ENCODE measurements around the gene CHSY1.

The CHSY1 gene

DNA sequence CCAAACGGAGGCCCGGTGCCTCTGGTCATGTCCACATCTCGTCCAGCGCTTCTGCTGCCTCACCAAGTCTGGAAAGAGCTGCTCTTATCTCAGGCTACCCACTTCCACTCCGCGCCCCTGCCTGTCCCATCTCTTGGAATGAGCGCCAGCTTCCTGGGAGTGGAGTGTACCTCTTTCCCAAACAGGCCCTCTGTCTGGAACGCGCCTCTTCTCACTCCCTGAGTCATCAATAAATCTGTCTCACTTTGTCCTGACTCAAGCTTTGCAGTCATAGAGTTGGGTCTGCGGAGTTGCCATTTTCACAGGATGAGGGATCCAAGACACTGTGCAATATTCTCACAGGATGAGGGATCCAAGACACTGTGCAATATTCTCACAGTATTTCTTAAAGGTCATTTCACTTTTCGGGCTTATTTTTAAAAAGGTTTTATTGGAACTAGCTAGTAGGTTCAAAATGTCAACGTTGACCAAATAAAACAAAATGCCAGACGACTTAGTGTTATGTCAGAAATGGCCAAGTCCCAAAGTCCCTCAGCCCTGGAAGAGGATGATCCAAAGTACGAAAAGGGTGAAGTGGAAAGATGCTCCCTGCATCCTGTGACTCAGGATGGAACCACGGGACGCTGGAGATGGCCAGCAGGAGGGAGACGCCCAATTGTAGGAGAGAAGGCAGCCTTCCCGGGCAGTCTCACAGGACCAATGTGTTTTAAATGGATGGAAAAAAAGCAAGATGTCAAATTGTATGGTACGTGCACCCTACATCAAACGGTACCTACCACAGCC, 81.1 kb downstream of the CHSY1 start:
- H3K27ac ChIP-seq = no peak overlapping the region
- TF ChIP-seq, protein P1, sequence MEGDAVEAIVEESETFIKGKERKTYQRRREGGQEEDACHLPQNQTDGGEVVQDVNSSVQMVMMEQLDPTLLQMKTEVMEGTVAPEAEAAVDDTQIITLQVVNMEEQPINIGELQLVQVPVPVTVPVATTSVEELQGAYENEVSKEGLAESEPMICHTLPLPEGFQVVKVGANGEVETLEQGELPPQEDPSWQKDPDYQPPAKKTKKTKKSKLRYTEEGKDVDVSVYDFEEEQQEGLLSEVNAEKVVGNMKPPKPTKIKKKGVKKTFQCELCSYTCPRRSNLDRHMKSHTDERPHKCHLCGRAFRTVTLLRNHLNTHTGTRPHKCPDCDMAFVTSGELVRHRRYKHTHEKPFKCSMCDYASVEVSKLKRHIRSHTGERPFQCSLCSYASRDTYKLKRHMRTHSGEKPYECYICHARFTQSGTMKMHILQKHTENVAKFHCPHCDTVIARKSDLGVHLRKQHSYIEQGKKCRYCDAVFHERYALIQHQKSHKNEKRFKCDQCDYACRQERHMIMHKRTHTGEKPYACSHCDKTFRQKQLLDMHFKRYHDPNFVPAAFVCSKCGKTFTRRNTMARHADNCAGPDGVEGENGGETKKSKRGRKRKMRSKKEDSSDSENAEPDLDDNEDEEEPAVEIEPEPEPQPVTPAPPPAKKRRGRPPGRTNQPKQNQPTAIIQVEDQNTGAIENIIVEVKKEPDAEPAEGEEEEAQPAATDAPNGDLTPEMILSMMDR (conservative IDR thresholded peaks at IDR 0.05) = no peak

DNA sequence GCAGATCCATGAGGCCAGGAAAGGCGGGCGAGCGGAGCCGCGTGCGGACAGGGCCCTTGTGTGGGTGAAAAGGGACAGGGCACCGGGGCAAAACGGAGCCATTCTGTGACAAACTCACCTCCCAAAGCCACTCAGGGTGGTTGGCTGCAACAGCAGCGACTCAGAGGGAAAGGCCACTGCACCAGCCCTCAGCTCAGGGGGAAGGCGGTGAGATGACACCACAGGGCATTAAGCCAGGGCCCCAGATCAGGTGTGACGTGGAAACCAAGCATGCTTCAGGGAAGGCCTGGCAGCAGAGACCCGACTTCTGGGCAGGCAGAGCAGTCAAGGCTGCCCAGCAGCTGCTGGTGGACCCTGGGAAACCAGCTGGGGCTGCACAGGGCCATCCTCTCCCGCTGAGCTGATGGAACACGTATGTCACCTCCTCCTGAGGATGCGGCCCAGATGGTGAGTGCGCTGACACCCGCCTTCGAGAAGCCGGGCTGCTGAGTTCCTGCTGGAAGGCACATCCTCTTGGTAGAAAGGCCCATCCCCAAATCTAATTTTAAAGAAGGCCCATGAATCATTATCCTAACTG, 82.3 kb downstream of the CHSY1 start:
- peak overlapping the region; percentile 79 for H3K27ac ChIP-seq
- TF ChIP-seq, protein P1 (conservative IDR thresholded peaks at IDR 0.05) = no peak

DNA sequence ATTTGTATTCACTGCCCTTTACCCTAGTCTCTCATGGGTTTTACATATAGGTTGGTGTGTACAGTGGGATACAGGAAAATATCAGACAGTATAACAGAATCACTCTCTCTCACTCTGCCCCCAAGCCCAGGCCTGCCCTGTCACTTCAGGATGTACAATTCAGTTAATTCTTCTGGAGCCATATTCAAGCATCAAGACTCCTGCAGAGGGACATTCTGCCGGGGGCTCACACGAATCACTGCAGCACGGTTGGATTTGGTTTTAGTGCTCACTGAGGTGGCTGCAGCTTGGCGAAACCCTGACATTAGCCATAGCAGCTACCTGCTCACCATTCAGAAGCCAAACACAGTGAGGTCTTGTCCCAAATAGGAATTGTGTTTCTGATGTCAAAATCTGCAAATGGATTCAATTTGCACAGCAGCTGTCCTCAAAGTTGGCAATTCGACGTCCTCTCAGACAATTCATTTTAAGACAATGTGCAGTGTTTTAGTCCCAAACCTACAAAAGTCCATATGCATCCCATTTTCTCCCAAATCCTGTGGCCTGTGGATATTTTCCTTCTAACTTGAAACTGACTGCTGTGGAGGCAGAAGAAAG, 82.9 kb downstream of the CHSY1 start:
- TF ChIP-seq, protein P1 (conservative IDR thresholded peaks at IDR 0.05) = no peak
- H3K27ac ChIP-seq = peak overlapping the region; percentile 79

DNA sequence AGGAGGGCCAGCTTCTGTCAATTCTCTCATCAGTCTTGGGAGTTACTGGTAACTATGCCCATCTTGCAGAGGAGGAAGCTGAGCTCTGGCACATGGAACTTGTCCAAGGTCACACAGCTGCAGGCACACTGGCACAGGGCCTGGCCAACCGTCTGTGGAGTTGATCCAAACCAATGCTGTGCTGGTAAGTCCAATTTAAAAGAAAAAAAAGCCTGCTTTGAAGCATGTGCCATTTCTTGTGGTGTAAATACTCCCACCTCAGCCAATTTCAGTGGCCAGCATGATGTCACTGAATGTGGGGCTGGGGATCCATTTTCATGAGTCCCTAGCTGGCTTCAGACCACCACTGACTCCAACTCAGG, 83.4 kb downstream of the CHSY1 start:
- TF ChIP-seq, protein P1 (conservative IDR thresholded peaks at IDR 0.05) = no peak
- peak overlapping the region; percentile 79 for H3K27ac ChIP-seq

DNA sequence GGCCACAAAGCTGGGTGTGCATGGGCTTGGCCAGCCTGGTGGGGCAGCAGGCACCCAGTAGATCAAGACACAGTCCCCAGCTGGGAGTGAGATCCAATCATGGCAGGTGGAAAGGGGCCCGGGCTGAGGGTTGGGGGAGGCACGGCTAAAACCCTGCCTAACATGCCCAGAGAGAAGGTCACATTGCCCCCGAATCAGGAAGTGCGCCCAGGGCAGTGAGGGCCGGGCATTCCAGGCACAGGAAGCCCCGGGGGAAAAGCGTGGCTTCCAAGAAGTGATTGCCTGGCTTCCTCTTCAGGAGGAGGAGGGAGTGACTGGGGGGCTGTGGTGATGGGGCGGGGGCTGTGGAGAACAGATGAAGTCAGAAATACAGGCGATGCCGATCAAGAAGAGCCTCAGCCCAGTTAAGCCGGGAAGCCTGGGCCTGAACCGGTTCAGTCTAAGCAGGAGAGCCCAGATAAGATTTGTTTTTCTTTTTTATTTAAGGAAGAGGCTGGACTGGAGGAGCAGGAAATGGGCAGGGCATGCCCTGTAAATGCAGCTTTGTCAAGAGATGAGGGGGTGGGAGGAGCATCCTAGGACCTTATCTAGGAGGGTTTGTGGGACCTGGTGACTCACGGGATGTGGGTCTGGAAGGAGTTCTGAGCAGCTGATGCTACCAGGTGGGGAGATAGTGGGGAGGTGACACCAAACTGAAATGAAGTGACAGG, 83.9 kb downstream of the CHSY1 start:
- TF ChIP-seq, protein P1 (conservative IDR thresholded peaks at IDR 0.05) = no peak
- H3K27ac ChIP-seq = peak overlapping the region; percentile 79

DNA sequence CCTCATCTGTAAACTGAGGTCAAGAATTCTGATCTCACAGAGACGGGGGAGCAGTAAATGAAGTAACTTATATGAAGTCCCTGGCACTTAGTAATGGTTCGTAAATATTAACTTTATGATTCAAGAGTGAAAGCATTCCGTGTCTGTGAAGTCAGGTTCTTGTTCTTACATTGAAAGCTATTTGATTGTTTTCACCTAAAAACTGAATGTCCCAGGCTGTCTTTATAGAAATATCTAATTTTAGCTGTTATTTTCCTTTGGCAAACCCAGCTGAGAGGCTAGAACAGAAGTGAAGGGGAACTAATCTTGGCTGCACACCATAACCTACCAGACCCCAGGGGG, 84.5 kb downstream of the CHSY1 start:
- TF ChIP-seq, protein P1 (conservative IDR thresholded peaks at IDR 0.05) = no peak
- H3K27ac ChIP-seq = peak overlapping the region; percentile 79

DNA sequence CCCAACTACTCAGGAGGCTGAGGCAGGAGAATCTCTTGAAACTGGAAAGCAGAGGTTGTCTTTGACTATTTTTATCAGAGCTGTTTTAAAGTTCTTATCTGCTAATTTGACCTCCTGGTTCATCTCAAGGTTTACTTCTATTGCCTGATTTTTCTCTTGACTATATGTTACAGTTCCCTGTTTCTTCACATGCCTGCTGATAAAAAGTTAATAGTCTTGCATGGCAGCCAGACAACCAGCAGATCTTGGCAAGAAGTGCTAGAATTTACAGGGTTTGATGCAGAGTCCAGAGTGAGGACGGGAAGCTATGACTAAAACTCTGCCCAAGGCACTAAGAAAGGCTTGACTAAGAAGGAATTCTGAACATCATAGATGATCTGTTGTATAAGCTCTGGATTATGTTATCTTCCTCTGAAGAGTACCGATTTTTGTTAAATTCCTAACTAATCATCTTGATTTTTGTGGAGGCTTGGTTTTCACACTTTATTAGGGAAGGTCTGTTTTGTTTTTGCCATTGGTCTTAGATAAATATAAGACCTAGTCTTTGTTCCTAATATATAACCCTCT, 85.9 kb downstream of the CHSY1 start:
- TF ChIP-seq, protein P1 (conservative IDR thresholded peaks at IDR 0.05) = no peak
- H3K27ac ChIP-seq = no peak overlapping the region
